HCT116 (cell line): ENCODE data around the gene MYADML2.

ENCODE experiments used
- CEBPB ChIP-seq: IDR thresholded peaks from 2 replicates; pipeline ENCODE4 v1.6.1; 2012; ENCODE audit warnings: low read depth
- CTCF ChIP-seq, 3 experiments: fragments of 200-600 bp in 1 of 3; sonication (generic) in 1 of 3; IDR thresholded peaks in 2 of 3; conservative IDR thresholded peaks in 1 of 3; 2 replicates each; pipeline ENCODE4 v1.5.1; 2012 to 2017; ENCODE audit warnings: low read depth in 2 of 3, low read length in 2 of 3, antibody characterized with exemption in 1 of 3, borderline replicate concordance in 1 of 3, control low read depth in 1 of 3, mild to moderate bottlenecking in 1 of 3, mixed read lengths in 1 of 3, mixed run types in 1 of 3, moderate library complexity in 1 of 3; ENCODE audit not compliant: insufficient read depth in 1 of 3
- POLR2AphosphoS5 ChIP-seq: IDR thresholded peaks from 2 replicates; pipeline ENCODE4 v1.6.1; 2011; ENCODE audit warnings: mild to moderate bottlenecking, low read depth, low read length, moderate library complexity
- RAD21 ChIP-seq: IDR thresholded peaks from 2 replicates; pipeline ENCODE4 v1.6.1; 2012; ENCODE audit warnings: low read depth, mild to moderate bottlenecking
- SP1 ChIP-seq: IDR thresholded peaks from 2 replicates; pipeline ENCODE4 v1.6.1; 2012; ENCODE audit warnings: low read depth

GRCh38 chr17:81944858-81945257 lies 2.2 kb downstream of the MYADML2 start:
- TF ChIP-seq POLR2AphosphoS5 (no peak), SP1 (no peak), CTCF (IDR thresholded peaks at IDR 0.05 in 2 of 3, conservative IDR thresholded peaks at IDR 0.05 in 1 of 3; ENCODE audit: borderline replicate concordance in 1 of 3, insufficient read depth in 1 of 3, low read depth in 2 of 3, low read length in 2 of 3) (no peak), CEBPB (no peak), RAD21 (no peak)
